CD14-positive monocyte (primary cell): ENCODE measurements around the gene BUD23. TPM values are rescaled to one million over a fixed set of nuclear protein-coding genes. Genes with fewer than 3 reads are reported as not detected.

Experiments used
- DNase-seq, 3 donors: peaks; one replicate each; pipeline ENCODE4 v3.0.0-alpha.2; 2011 to 2022
- H2AFZ ChIP-seq: 2 replicates; pipeline ENCODE4 v1.6.0; 2012; ENCODE audit warnings: mild to moderate bottlenecking, low read depth, low read length, inconsistent platforms; ENCODE audit not compliant: insufficient read depth, poor library complexity, severe bottlenecking
- H3K27ac ChIP-seq, 2 donors: 1 replicate in 1 of 2; 2 replicates in 1 of 2; pipeline ENCODE4 v1.5.1; 2012 to 2013; ENCODE audit warnings: low read length in 2 of 2, control low read depth in 1 of 2, inconsistent platforms in 1 of 2, low read depth in 1 of 2, mild to moderate bottlenecking in 1 of 2
- H3K27me3 ChIP-seq, 2 donors: one replicate each; pipeline versions ENCODE4 v1.6.0 to v1.6.1; 2011 to 2013; ENCODE audit warnings: low read length in 2 of 2; ENCODE audit not compliant: control insufficient read depth in 2 of 2, insufficient read depth in 2 of 2
- H3K36me3 ChIP-seq, 2 donors: replicated peaks in 1 of 2; 1 replicate in 1 of 2; 2 replicates in 1 of 2; pipeline versions ENCODE4 v1.5.1 to v1.6.1; 2012 to 2013; ENCODE audit warnings: low read length in 2 of 2, control low read depth in 1 of 2, inconsistent platforms in 1 of 2, mild to moderate bottlenecking in 1 of 2; ENCODE audit not compliant: insufficient read depth in 2 of 2, control insufficient read depth in 1 of 2
- H3K4me1 ChIP-seq, 2 donors: 1 replicate in 1 of 2; 2 replicates in 1 of 2; pipeline versions ENCODE4 v1.5.1 to v1.6.1; 2012 to 2013; ENCODE audit warnings: low read length in 2 of 2, control low read depth in 1 of 2, inconsistent platforms in 1 of 2, mild to moderate bottlenecking in 1 of 2, moderate library complexity in 1 of 2; ENCODE audit not compliant: insufficient read depth in 2 of 2, control insufficient read depth in 1 of 2
- H3K4me2 ChIP-seq: replicated peaks from 2 replicates; pipeline ENCODE3; 2012; ENCODE audit warnings: low read length, moderate library complexity, mild to moderate bottlenecking; ENCODE audit not compliant: poor library complexity, severe bottlenecking; ENCODE audit errors: extremely low read depth
- H3K4me3 ChIP-seq, 3 experiments: fragments of 200-600 bp in 1 of 3; sonication (generic) in 1 of 3; replicated peaks in 1 of 3; 1 replicate in 2 of 3; 2 replicates in 1 of 3; pipeline ENCODE4 v1.5.1; 2011 to 2013; ENCODE audit warnings: low read length in 3 of 3, mild to moderate bottlenecking in 3 of 3, control low read depth in 2 of 3, low read depth in 2 of 3, inconsistent platforms in 1 of 3, moderate library complexity in 1 of 3
- H3K79me2 ChIP-seq: 2 replicates; pipeline ENCODE4 v1.6.0; 2012; ENCODE audit warnings: mild to moderate bottlenecking, control low read depth, inconsistent platforms, low read length, moderate library complexity; ENCODE audit not compliant: insufficient read depth
- H3K9ac ChIP-seq: 2 replicates; pipeline ENCODE4 v1.6.0; 2017; ENCODE audit warnings: low read length, mild to moderate bottlenecking; ENCODE audit not compliant: insufficient read depth, poor library complexity, severe bottlenecking
- H3K9me3 ChIP-seq, 2 donors: replicated peaks in 1 of 2; 1 replicate in 1 of 2; 2 replicates in 1 of 2; pipeline versions ENCODE4 v1.5.1 to v1.6.1; 2012 to 2013; ENCODE audit warnings: low read length in 2 of 2, control low read depth in 1 of 2; ENCODE audit not compliant: control insufficient read depth in 1 of 2, insufficient read depth in 1 of 2
- H4K20me1 ChIP-seq: 2 replicates; pipeline ENCODE4 v1.6.0; 2012; ENCODE audit warnings: mild to moderate bottlenecking, low read length, control low read depth, moderate library complexity; ENCODE audit not compliant: insufficient read depth
- H3K27ac Mint-ChIP-seq, 7 donors: one replicate each; pipeline ENCODE4 v1.8.0; 2020; ENCODE audit warnings: mild to moderate bottlenecking in 7 of 7, mixed read lengths in 7 of 7, moderate library complexity in 6 of 7, inconsistent platforms in 2 of 7
- H3K27me3 Mint-ChIP-seq, 3 donors: one replicate each; pipeline ENCODE4 v1.8.0; 2021 to 2022; ENCODE audit warnings: low read depth in 3 of 3, mild to moderate bottlenecking in 3 of 3, mixed read lengths in 3 of 3, moderate library complexity in 3 of 3, inconsistent platforms in 1 of 3
- H3K36me3 Mint-ChIP-seq, 2 donors: one replicate each; pipeline ENCODE4 v1.8.0; 2020; ENCODE audit warnings: mixed read lengths in 2 of 2, inconsistent platforms in 1 of 2, mild to moderate bottlenecking in 1 of 2
- H3K4me1 Mint-ChIP-seq: one replicate; pipeline ENCODE4 v1.8.0; 2020; ENCODE audit warnings: mild to moderate bottlenecking, mixed read lengths
- H3K4me3 Mint-ChIP-seq, 2 donors: one replicate each; pipeline ENCODE4 v1.8.0; 2020; ENCODE audit warnings: mild to moderate bottlenecking in 2 of 2, mixed read lengths in 2 of 2, moderate library complexity in 1 of 2
- H3K9me3 Mint-ChIP-seq, 7 donors: one replicate each; pipeline ENCODE4 v1.8.0; 2020 to 2022; ENCODE audit warnings: mixed read lengths in 7 of 7, mild to moderate bottlenecking in 6 of 7, moderate library complexity in 6 of 7, inconsistent platforms in 2 of 7
- WGBS: methylation state at CpG from one replicate; pipeline ENCODE4 v1.1.5; 2013; ENCODE audit warnings: missing lambda C conversion rate; ENCODE audit not compliant: insufficient coverage; 5-methylcytosine and 5-hydroxymethylcytosine counted together
- intact Hi-C, 2 donors: fragments of 100-400 bp; cut with micrococcal nuclease; formaldehyde crosslinking; loops; one replicate each; pipeline versions ENCODE4 v1.15.0 to v1.15.1; 2023
- polyA plus RNA-seq, 3 donors: library from polyadenylated mRNA; depleted of rRNA in 1 of 3; unstranded in 2 of 3; stranded (reverse) in 1 of 3; fragments of 300-500 nt in 2 of 3; fragments of >200 nt in 1 of 3; fragmentation: Illumina TruSeq in 2 of 3; gene quantifications; 1 replicate in 2 of 3; 2 replicates in 1 of 3; pipeline ENCODE4 v1.2.3, GENCODE V29; 2012 to 2021
- TF ChIP-seq, protein P1 (sequence below): fragments of 200-600 bp; IDR thresholded peaks from one replicate; pipeline ENCODE4 v1.8.0; 2022; ENCODE audit warnings: antibody characterized with exemption, mild to moderate bottlenecking

BUD23 gene
- polyA plus RNA-seq, 3 donors, result 44.5 to 51.9 (median 51.1) TPM

DNA sequence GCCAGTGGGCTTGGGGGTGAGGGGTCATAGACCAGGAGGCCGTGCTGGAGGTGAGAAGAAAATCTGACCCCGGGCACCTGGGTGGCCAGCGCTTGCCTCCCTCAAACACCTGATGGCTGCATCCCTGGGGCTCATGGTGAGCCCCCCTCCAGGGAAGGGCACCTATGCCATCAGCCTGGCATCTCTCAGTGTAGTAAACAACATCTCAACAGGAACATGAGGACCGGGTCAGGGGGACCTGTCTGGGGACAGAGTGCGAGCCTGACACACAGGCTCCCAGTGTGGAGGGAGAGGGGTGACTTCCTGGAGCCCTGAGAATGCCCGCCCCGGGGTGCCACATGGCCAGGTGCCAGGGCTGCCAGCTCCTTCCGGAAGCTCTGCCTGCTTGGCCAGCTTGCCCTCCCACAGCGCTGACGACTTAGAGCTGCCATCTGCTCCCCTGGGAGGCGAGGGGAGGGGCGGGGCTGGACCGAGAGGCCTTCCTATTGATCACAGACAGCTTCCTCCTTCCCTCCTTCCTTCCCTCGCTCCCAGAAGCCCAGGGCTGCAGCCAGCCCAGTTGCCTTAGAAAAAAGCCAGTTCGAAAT is 23.7 kb downstream of the BUD23 start:
- intact Hi-C loops, result no loop called here
- Histone ChIP-seq H3K36me3 (no peaks in the 10 kb centered on the region), H3K27me3 (peaks cover 6 to 87% of the 10 kb centered on the region in 2 donors), H3K4me3 (no peak overlapping the region), H3K9me3 (peaks cover 0 to 3% of the 10 kb centered on the region in 2 donors), H2AFZ (no peak overlapping the region), H3K4me2 (no peak overlapping the region), H3K9ac (no peak overlapping the region), H4K20me1 (no peaks in the 10 kb centered on the region), H3K79me2 (no peaks in the 10 kb centered on the region), H3K27ac (no peak overlapping the region), H3K4me1 (peaks cover 6 to 9% of the 10 kb centered on the region in 2 donors)
- H3K4me3 Mint-ChIP-seq, result peak overlapping the region in 1 of 2 donors; percentile 59
- H3K27me3 Mint-ChIP-seq, result peaks cover 77 to 95% (median 94%) of the 10 kb centered on the region in 3 donors
- H3K27ac Mint-ChIP-seq, result peak overlapping the region in 2 of 7 donors; percentile 3 to 43
- peaks cover 0 to 26% (median 2%) of the 10 kb centered on the region in 7 donors for H3K9me3 Mint-ChIP-seq
- peak in 1 of 3 donors; percentile 29 for DNase-seq
- H3K4me1 Mint-ChIP-seq, result peaks cover 20% of the 10 kb centered on the region
- TF ChIP-seq, protein P1, sequence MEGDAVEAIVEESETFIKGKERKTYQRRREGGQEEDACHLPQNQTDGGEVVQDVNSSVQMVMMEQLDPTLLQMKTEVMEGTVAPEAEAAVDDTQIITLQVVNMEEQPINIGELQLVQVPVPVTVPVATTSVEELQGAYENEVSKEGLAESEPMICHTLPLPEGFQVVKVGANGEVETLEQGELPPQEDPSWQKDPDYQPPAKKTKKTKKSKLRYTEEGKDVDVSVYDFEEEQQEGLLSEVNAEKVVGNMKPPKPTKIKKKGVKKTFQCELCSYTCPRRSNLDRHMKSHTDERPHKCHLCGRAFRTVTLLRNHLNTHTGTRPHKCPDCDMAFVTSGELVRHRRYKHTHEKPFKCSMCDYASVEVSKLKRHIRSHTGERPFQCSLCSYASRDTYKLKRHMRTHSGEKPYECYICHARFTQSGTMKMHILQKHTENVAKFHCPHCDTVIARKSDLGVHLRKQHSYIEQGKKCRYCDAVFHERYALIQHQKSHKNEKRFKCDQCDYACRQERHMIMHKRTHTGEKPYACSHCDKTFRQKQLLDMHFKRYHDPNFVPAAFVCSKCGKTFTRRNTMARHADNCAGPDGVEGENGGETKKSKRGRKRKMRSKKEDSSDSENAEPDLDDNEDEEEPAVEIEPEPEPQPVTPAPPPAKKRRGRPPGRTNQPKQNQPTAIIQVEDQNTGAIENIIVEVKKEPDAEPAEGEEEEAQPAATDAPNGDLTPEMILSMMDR, result no peak
- peaks cover 3 to 4% of the 10 kb centered on the region in 2 donors for H3K36me3 Mint-ChIP-seq
- WGBS, result 29% methylated on average over 9 of the region's 15 CpGs

DNA sequence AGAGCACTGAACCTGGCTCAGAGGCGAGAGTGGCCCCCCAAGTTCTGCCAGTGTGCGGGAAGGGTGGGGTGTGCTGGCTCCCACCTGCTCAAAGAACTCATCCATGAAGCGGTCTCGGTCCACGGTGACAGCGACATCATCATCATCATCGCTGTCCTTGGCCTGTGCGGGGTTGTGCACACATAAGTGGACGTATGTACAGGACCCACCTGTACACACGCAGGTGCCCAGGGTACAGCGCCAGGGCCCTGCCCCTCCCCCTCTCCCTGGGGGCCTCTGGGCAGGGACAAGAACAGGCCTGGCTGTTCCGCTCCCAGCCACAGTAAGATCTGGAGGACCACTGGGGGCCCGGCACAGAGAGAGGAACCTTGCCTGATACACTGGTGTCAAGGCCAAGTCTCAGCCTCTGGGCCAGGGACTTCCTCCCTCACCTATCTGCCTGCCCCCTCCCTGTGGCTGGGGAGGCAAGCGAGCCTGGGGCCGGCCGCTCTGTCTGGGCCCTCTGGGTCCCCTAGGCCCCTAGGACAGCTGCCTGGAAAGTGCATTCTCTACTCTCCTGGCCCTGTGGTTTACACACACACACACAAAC is 25.7 kb downstream of the BUD23 start:
- TF ChIP-seq, protein P1, result no peak
- Mint-ChIP-seq H3K36me3 (peaks cover 0 to 3% of the 10 kb centered on the region in 2 donors), H3K27me3 (peaks cover 85 to 96% (median 95%) of the 10 kb centered on the region in 3 donors), H3K4me3 (peak overlapping the region in 1 of 2 donors; percentile 65), H3K9me3 (peaks cover 0 to 27% (median 2%) of the 10 kb centered on the region in 7 donors), H3K27ac (no peak overlapping the region), H3K4me1 (peaks cover 20% of the 10 kb centered on the region)
- Histone ChIP-seq H3K4me1 (peaks cover 2 to 3% of the 10 kb centered on the region in 2 donors), H3K79me2 (no peaks in the 10 kb centered on the region), H3K9ac (no peak overlapping the region), H2AFZ (no peak overlapping the region), H3K9me3 (peaks cover 0 to 7% of the 10 kb centered on the region in 2 donors), H3K36me3 (no peaks in the 10 kb centered on the region), H4K20me1 (no peaks in the 10 kb centered on the region), H3K4me2 (no peak overlapping the region), H3K27me3 (peaks cover 11 to 89% of the 10 kb centered on the region in 2 donors), H3K4me3 (no peak overlapping the region), H3K27ac (no peak overlapping the region)
- WGBS, result 89% methylated on average over 16 of the region's 16 CpGs
- intact Hi-C loops, result no loop called here
- DNase-seq, result no peak
